CD14-positive monocyte (primary cell): Measurements from ENCODE around the gene MRTFB. TPM values are rescaled to one million over a fixed set of nuclear protein-coding genes. Genes with fewer than 3 reads are reported as not detected.

Experiments
- DNase-seq, 3 donors: peaks; one replicate each; pipeline ENCODE4 v3.0.0-alpha.2; 2011 to 2022
- H2AFZ ChIP-seq: 2 replicates; pipeline ENCODE4 v1.6.0; 2012; ENCODE audit warnings: mild to moderate bottlenecking, low read depth, low read length, inconsistent platforms; ENCODE audit not compliant: insufficient read depth, poor library complexity, severe bottlenecking
- H3K27ac ChIP-seq, 2 donors: 1 replicate in 1 of 2; 2 replicates in 1 of 2; pipeline ENCODE4 v1.5.1; 2012 to 2013; ENCODE audit warnings: low read length in 2 of 2, control low read depth in 1 of 2, inconsistent platforms in 1 of 2, low read depth in 1 of 2, mild to moderate bottlenecking in 1 of 2
- H3K27me3 ChIP-seq, 2 donors: one replicate each; pipeline versions ENCODE4 v1.6.0 to v1.6.1; 2011 to 2013; ENCODE audit warnings: low read length in 2 of 2; ENCODE audit not compliant: control insufficient read depth in 2 of 2, insufficient read depth in 2 of 2
- H3K36me3 ChIP-seq, 2 donors: replicated peaks in 1 of 2; 1 replicate in 1 of 2; 2 replicates in 1 of 2; pipeline versions ENCODE4 v1.5.1 to v1.6.1; 2012 to 2013; ENCODE audit warnings: low read length in 2 of 2, control low read depth in 1 of 2, inconsistent platforms in 1 of 2, mild to moderate bottlenecking in 1 of 2; ENCODE audit not compliant: insufficient read depth in 2 of 2, control insufficient read depth in 1 of 2
- H3K4me1 ChIP-seq, 2 donors: 1 replicate in 1 of 2; 2 replicates in 1 of 2; pipeline versions ENCODE4 v1.5.1 to v1.6.1; 2012 to 2013; ENCODE audit warnings: low read length in 2 of 2, control low read depth in 1 of 2, inconsistent platforms in 1 of 2, mild to moderate bottlenecking in 1 of 2, moderate library complexity in 1 of 2; ENCODE audit not compliant: insufficient read depth in 2 of 2, control insufficient read depth in 1 of 2
- H3K4me2 ChIP-seq: replicated peaks from 2 replicates; pipeline ENCODE3; 2012; ENCODE audit warnings: low read length, moderate library complexity, mild to moderate bottlenecking; ENCODE audit not compliant: poor library complexity, severe bottlenecking; ENCODE audit errors: extremely low read depth
- H3K4me3 ChIP-seq, 3 experiments: fragments of 200-600 bp in 1 of 3; sonication (generic) in 1 of 3; replicated peaks in 1 of 3; 1 replicate in 2 of 3; 2 replicates in 1 of 3; pipeline ENCODE4 v1.5.1; 2011 to 2013; ENCODE audit warnings: low read length in 3 of 3, mild to moderate bottlenecking in 3 of 3, control low read depth in 2 of 3, low read depth in 2 of 3, inconsistent platforms in 1 of 3, moderate library complexity in 1 of 3
- H3K79me2 ChIP-seq: 2 replicates; pipeline ENCODE4 v1.6.0; 2012; ENCODE audit warnings: mild to moderate bottlenecking, control low read depth, inconsistent platforms, low read length, moderate library complexity; ENCODE audit not compliant: insufficient read depth
- H3K9ac ChIP-seq: 2 replicates; pipeline ENCODE4 v1.6.0; 2017; ENCODE audit warnings: low read length, mild to moderate bottlenecking; ENCODE audit not compliant: insufficient read depth, poor library complexity, severe bottlenecking
- H3K9me3 ChIP-seq, 2 donors: replicated peaks in 1 of 2; 1 replicate in 1 of 2; 2 replicates in 1 of 2; pipeline versions ENCODE4 v1.5.1 to v1.6.1; 2012 to 2013; ENCODE audit warnings: low read length in 2 of 2, control low read depth in 1 of 2; ENCODE audit not compliant: control insufficient read depth in 1 of 2, insufficient read depth in 1 of 2
- H4K20me1 ChIP-seq: 2 replicates; pipeline ENCODE4 v1.6.0; 2012; ENCODE audit warnings: mild to moderate bottlenecking, low read length, control low read depth, moderate library complexity; ENCODE audit not compliant: insufficient read depth
- H3K27ac Mint-ChIP-seq, 7 donors: one replicate each; pipeline ENCODE4 v1.8.0; 2020; ENCODE audit warnings: mild to moderate bottlenecking in 7 of 7, mixed read lengths in 7 of 7, moderate library complexity in 6 of 7, inconsistent platforms in 2 of 7
- H3K27me3 Mint-ChIP-seq, 3 donors: one replicate each; pipeline ENCODE4 v1.8.0; 2021 to 2022; ENCODE audit warnings: low read depth in 3 of 3, mild to moderate bottlenecking in 3 of 3, mixed read lengths in 3 of 3, moderate library complexity in 3 of 3, inconsistent platforms in 1 of 3
- H3K36me3 Mint-ChIP-seq, 2 donors: one replicate each; pipeline ENCODE4 v1.8.0; 2020; ENCODE audit warnings: mixed read lengths in 2 of 2, inconsistent platforms in 1 of 2, mild to moderate bottlenecking in 1 of 2
- H3K4me1 Mint-ChIP-seq: one replicate; pipeline ENCODE4 v1.8.0; 2020; ENCODE audit warnings: mild to moderate bottlenecking, mixed read lengths
- H3K4me3 Mint-ChIP-seq, 2 donors: one replicate each; pipeline ENCODE4 v1.8.0; 2020; ENCODE audit warnings: mild to moderate bottlenecking in 2 of 2, mixed read lengths in 2 of 2, moderate library complexity in 1 of 2
- H3K9me3 Mint-ChIP-seq, 7 donors: one replicate each; pipeline ENCODE4 v1.8.0; 2020 to 2022; ENCODE audit warnings: mixed read lengths in 7 of 7, mild to moderate bottlenecking in 6 of 7, moderate library complexity in 6 of 7, inconsistent platforms in 2 of 7
- WGBS: methylation state at CpG from one replicate; pipeline ENCODE4 v1.1.5; 2013; ENCODE audit warnings: missing lambda C conversion rate; ENCODE audit not compliant: insufficient coverage; 5-methylcytosine and 5-hydroxymethylcytosine counted together
- intact Hi-C, 2 donors: fragments of 100-400 bp; cut with micrococcal nuclease; formaldehyde crosslinking; loops; one replicate each; pipeline versions ENCODE4 v1.15.0 to v1.15.1; 2023
- polyA plus RNA-seq, 3 donors: library from polyadenylated mRNA; depleted of rRNA in 1 of 3; unstranded in 2 of 3; stranded (reverse) in 1 of 3; fragments of 300-500 nt in 2 of 3; fragments of >200 nt in 1 of 3; fragmentation: Illumina TruSeq in 2 of 3; gene quantifications; 1 replicate in 2 of 3; 2 replicates in 1 of 3; pipeline ENCODE4 v1.2.3, GENCODE V29; 2012 to 2021
- TF ChIP-seq, protein P1 (sequence below): fragments of 200-600 bp; IDR thresholded peaks from one replicate; pipeline ENCODE4 v1.8.0; 2022; ENCODE audit warnings: antibody characterized with exemption, mild to moderate bottlenecking

The MRTFB gene
- polyA plus RNA-seq, 3 donors, result 0.69 to 1.4 (median 0.87) TPM

DNA sequence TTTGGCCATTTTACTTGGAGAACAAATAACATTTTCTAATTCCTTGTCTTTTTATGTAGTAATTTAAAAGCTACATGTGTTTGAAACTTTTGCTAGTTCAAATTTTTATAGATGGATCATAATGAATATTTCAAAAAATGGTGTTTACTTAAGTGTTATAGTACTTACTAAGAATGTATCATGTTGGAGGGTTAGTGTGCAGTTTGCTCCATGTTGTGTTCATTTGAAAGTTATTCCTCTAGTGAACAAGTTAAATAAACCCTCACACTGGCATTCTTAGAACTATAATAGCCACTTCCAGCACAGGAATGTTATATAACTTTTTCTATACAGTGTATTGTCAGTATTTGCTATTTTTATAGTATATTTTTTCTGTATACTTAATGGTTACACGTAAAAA is 62.8 kb downstream of the MRTFB start:
- no peaks in the 10 kb centered on the region for H3K4me1 ChIP-seq
- DNase-seq, result no peak
- intact Hi-C loops, result no loop called here

DNA sequence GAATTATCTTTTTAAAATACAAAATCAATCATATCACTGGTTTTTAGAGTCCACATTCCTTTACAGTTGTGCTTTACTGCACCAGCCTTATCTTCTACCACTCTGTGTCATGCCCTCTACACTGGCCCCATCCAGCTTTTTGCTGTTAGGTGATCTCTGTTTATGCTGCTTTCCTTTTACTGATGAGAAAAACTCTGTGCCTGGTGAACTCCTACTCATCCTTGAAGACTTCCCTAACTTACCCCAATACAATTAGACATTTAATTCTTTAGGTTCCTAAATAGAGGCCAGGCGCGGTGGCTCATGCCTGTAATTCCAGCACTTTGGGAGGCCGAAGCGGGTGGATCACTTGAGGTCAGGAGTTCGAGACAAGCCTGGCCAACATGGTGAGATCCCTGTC is 64.6 kb downstream of the MRTFB start:
- no peak overlapping the region for H3K4me2 ChIP-seq
- Mint-ChIP-seq H3K27ac (no peak overlapping the region), H3K36me3 (peaks cover 0 to 3% of the 10 kb centered on the region in 2 donors), H3K27me3 (no peaks in the 10 kb centered on the region), H3K9me3 (peaks cover 0 to 7% (median 1%) of the 10 kb centered on the region in 7 donors), H3K4me1 (no peaks in the 10 kb centered on the region), H3K4me3 (no peak overlapping the region)
- no peak overlapping the region for H2AFZ ChIP-seq
- H3K4me1 ChIP-seq, result no peaks in the 10 kb centered on the region
- no peak overlapping the region for H3K9ac ChIP-seq
- DNase-seq, result no peak
- intact Hi-C loops, result no loop called here
- H4K20me1 ChIP-seq, result no peaks in the 10 kb centered on the region
- H3K36me3 ChIP-seq, result no peaks in the 10 kb centered on the region
- no peak overlapping the region for H3K27ac ChIP-seq
- H3K79me2 ChIP-seq, result no peaks in the 10 kb centered on the region
- WGBS, result 98% methylated on average over 5 of the region's 5 CpGs
- no peak overlapping the region for H3K4me3 ChIP-seq
- TF ChIP-seq, protein P1, sequence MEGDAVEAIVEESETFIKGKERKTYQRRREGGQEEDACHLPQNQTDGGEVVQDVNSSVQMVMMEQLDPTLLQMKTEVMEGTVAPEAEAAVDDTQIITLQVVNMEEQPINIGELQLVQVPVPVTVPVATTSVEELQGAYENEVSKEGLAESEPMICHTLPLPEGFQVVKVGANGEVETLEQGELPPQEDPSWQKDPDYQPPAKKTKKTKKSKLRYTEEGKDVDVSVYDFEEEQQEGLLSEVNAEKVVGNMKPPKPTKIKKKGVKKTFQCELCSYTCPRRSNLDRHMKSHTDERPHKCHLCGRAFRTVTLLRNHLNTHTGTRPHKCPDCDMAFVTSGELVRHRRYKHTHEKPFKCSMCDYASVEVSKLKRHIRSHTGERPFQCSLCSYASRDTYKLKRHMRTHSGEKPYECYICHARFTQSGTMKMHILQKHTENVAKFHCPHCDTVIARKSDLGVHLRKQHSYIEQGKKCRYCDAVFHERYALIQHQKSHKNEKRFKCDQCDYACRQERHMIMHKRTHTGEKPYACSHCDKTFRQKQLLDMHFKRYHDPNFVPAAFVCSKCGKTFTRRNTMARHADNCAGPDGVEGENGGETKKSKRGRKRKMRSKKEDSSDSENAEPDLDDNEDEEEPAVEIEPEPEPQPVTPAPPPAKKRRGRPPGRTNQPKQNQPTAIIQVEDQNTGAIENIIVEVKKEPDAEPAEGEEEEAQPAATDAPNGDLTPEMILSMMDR, result no peak
- no peaks in the 10 kb centered on the region for H3K9me3 ChIP-seq
- H3K27me3 ChIP-seq, result no peaks in the 10 kb centered on the region

More for the DNA sequence above, 62.8 kb downstream of the MRTFB start:
- H3K27me3 ChIP-seq, result no peaks in the 10 kb centered on the region
- no peak overlapping the region for H3K9ac ChIP-seq
- WGBS, result no CpG with 5 or more reads among the region's 1 CpG
- no peaks in the 10 kb centered on the region for H3K79me2 ChIP-seq
- H3K27ac ChIP-seq, result no peak overlapping the region
- no peak overlapping the region for H3K4me3 Mint-ChIP-seq
- no peaks in the 10 kb centered on the region for H3K36me3 Mint-ChIP-seq
- no peak overlapping the region for H3K4me3 ChIP-seq
- H3K9me3 Mint-ChIP-seq, result peaks cover 2 to 8% (median 3%) of the 10 kb centered on the region in 7 donors
- H3K9me3 ChIP-seq, result no peaks in the 10 kb centered on the region
- no peak overlapping the region for H3K27ac Mint-ChIP-seq
- H3K27me3 Mint-ChIP-seq, result no peaks in the 10 kb centered on the region
- no peak overlapping the region for H3K4me2 ChIP-seq
- TF ChIP-seq, protein P1, result no peak
- H3K4me1 Mint-ChIP-seq, result no peaks in the 10 kb centered on the region
- H4K20me1 ChIP-seq, result no peaks in the 10 kb centered on the region
- no peaks in the 10 kb centered on the region for H3K36me3 ChIP-seq
- H2AFZ ChIP-seq, result no peak overlapping the region
